H9 (cell line): ENCODE results near the gene DMPK. TPM values are rescaled to one million over a fixed set of nuclear protein-coding genes. Genes with fewer than 3 reads are reported as not detected.

Experiments used
- DNase-seq: peaks from one replicate; pipeline ENCODE4 v3.0.0-alpha.2; 2017
- H2AFZ ChIP-seq: one replicate; pipeline ENCODE4 v1.6.1; 2013; ENCODE audit warnings: mild to moderate bottlenecking, low read length, control low read depth, moderate library complexity
- H2AK5ac ChIP-seq: 2 replicates; pipeline ENCODE4 v1.6.1; 2013; ENCODE audit warnings: low read length, control low read depth, mixed read lengths; ENCODE audit not compliant: insufficient read length
- H2BK120ac ChIP-seq: one replicate; pipeline ENCODE4 v1.6.1; 2013; ENCODE audit warnings: low read depth, mild to moderate bottlenecking, low read length, control low read depth, inconsistent platforms; ENCODE audit not compliant: poor library complexity, severe bottlenecking
- H2BK12ac ChIP-seq: 2 replicates; pipeline ENCODE4 v1.6.1; 2013; ENCODE audit warnings: low read length, control low read depth, mixed read lengths, low read depth; ENCODE audit not compliant: insufficient read length
- H2BK15ac ChIP-seq: 2 replicates; pipeline ENCODE4 v1.6.1; 2013; ENCODE audit warnings: low read depth, low read length, control low read depth
- H2BK20ac ChIP-seq: one replicate; pipeline ENCODE4 v1.6.1; 2013; ENCODE audit warnings: low read depth, mild to moderate bottlenecking, low read length, control low read depth, inconsistent platforms; ENCODE audit not compliant: poor library complexity, severe bottlenecking
- H2BK5ac ChIP-seq: 2 replicates; pipeline ENCODE4 v1.6.1; 2013; ENCODE audit warnings: low read length, control low read depth, mixed read lengths; ENCODE audit not compliant: insufficient read length
- H3K14ac ChIP-seq: 2 replicates; pipeline ENCODE4 v1.6.1; 2013; ENCODE audit warnings: low read length, control low read depth; ENCODE audit not compliant: insufficient read depth
- H3K18ac ChIP-seq: 2 replicates; pipeline ENCODE4 v1.6.1; 2013; ENCODE audit warnings: low read depth, mild to moderate bottlenecking, mixed read lengths, low read length, control low read depth; ENCODE audit not compliant: insufficient read length
- H3K23ac ChIP-seq: 2 replicates; pipeline ENCODE4 v1.6.1; 2013; ENCODE audit warnings: low read length, control low read depth, mixed read lengths, low read depth; ENCODE audit not compliant: insufficient read length
- H3K23me2 ChIP-seq: 2 replicates; pipeline ENCODE4 v1.6.1; 2013; ENCODE audit warnings: low read depth, mild to moderate bottlenecking, mixed read lengths, low read length, control low read depth; ENCODE audit not compliant: insufficient read length, poor library complexity, severe bottlenecking
- H3K27ac ChIP-seq: 2 replicates; pipeline ENCODE4 v1.5.1; 2013; ENCODE audit warnings: low read length, control low read depth, mixed read lengths, low read depth; ENCODE audit not compliant: insufficient read length
- H3K27me3 ChIP-seq: 2 replicates; pipeline ENCODE4 v1.6.1; 2013; ENCODE audit warnings: low read length, control low read depth, inconsistent platforms; ENCODE audit not compliant: insufficient read depth
- H3K4ac ChIP-seq: 2 replicates; pipeline ENCODE4 v1.6.1; 2013; ENCODE audit warnings: low read depth, mild to moderate bottlenecking, control low read depth, inconsistent platforms, low read length, moderate library complexity
- H3K4me1 ChIP-seq: 2 replicates; pipeline ENCODE4 v1.6.1; 2013; ENCODE audit warnings: low read length, control low read depth, inconsistent platforms; ENCODE audit not compliant: insufficient read depth
- H3K4me2 ChIP-seq: 2 replicates; pipeline ENCODE4 v1.6.1; 2013; ENCODE audit warnings: low read length, control low read depth, mixed read lengths; ENCODE audit not compliant: insufficient read length, insufficient read depth
- H3K56ac ChIP-seq: 2 replicates; pipeline ENCODE4 v1.6.1; 2013; ENCODE audit warnings: low read depth, mild to moderate bottlenecking, mixed read lengths, low read length, control low read depth; ENCODE audit not compliant: insufficient read length
- H3K79me1 ChIP-seq: 2 replicates; pipeline ENCODE4 v1.6.1; 2013; ENCODE audit warnings: low read depth, mild to moderate bottlenecking, moderate library complexity, low read length, control low read depth, inconsistent platforms; ENCODE audit not compliant: insufficient read depth, poor library complexity, severe bottlenecking
- H3K79me2 ChIP-seq: 2 replicates; pipeline ENCODE4 v1.6.1; 2013; ENCODE audit warnings: low read length, control low read depth, inconsistent platforms; ENCODE audit not compliant: insufficient read depth
- H3K9ac ChIP-seq: 2 replicates; pipeline ENCODE4 v1.6.1; 2013; ENCODE audit warnings: low read length, control low read depth, mixed read lengths; ENCODE audit not compliant: insufficient read length; ENCODE audit errors: extremely low read depth
- H3K9me3 ChIP-seq: one replicate; pipeline ENCODE4 v1.6.1; 2013; ENCODE audit warnings: low read depth, low read length, inconsistent platforms; ENCODE audit not compliant: control insufficient read depth
- H3T11ph ChIP-seq: one replicate; pipeline ENCODE4 v1.6.1; 2013; ENCODE audit warnings: mild to moderate bottlenecking, low read length, control low read depth, inconsistent platforms
- H4K20me1 ChIP-seq: one replicate; pipeline ENCODE4 v1.6.1; 2013; ENCODE audit not compliant: control insufficient read depth, insufficient read length, insufficient read depth
- H4K5ac ChIP-seq: 2 replicates; pipeline ENCODE4 v1.6.1; 2013; ENCODE audit warnings: low read depth, mild to moderate bottlenecking, mixed read lengths, low read length, control low read depth; ENCODE audit not compliant: insufficient read length
- H4K8ac ChIP-seq: replicated peaks from 2 replicates; pipeline ENCODE4 v1.6.1; 2013; ENCODE audit warnings: low read length, control low read depth, mixed read lengths, low read depth; ENCODE audit not compliant: insufficient read length
- H4K91ac ChIP-seq: 2 replicates; pipeline ENCODE4 v1.6.1; 2013; ENCODE audit warnings: low read depth, mild to moderate bottlenecking, moderate library complexity, mixed read lengths, low read length, control low read depth; ENCODE audit not compliant: insufficient read length
- H3K27ac Mint-ChIP-seq, 3 experiments: 2 replicates in 2 of 3; 3 replicates in 1 of 3; pipeline ENCODE4 v1.8.0; 2020 to 2021; ENCODE audit warnings: mixed read lengths in 3 of 3, mild to moderate bottlenecking in 1 of 3, moderate library complexity in 1 of 3
- H3K27me3 Mint-ChIP-seq: 2 replicates; pipeline ENCODE4 v1.8.0; 2021; ENCODE audit warnings: low read depth, mild to moderate bottlenecking, moderate library complexity, mixed read lengths
- H3K36me3 Mint-ChIP-seq, 3 experiments: 2 replicates in 2 of 3; 3 replicates in 1 of 3; pipeline ENCODE4 v1.8.0; 2020 to 2021; ENCODE audit warnings: low read depth in 3 of 3, mixed read lengths in 3 of 3; ENCODE audit not compliant: insufficient read depth in 1 of 3
- H3K4me1 Mint-ChIP-seq, 2 experiments: 2 replicates each; pipeline ENCODE4 v1.8.0; 2020; ENCODE audit warnings: mixed read lengths in 2 of 2
- H3K4me3 Mint-ChIP-seq, 2 experiments: 2 replicates in 1 of 2; 3 replicates in 1 of 2; pipeline ENCODE4 v1.8.0; 2020 to 2021; ENCODE audit warnings: mild to moderate bottlenecking in 2 of 2, mixed read lengths in 2 of 2, moderate library complexity in 1 of 2
- H3K9me3 Mint-ChIP-seq, 2 experiments: 2 replicates in 1 of 2; 3 replicates in 1 of 2; pipeline ENCODE4 v1.8.0; 2020; ENCODE audit warnings: mild to moderate bottlenecking in 2 of 2, mixed read lengths in 2 of 2, moderate library complexity in 1 of 2
- CTCF ChIP-seq: fragments of 200-600 bp; sonication (generic); conservative IDR thresholded peaks from 3 replicates; pipeline ENCODE4 v1.8.0; 2021; ENCODE audit warnings: antibody characterized with exemption, mild to moderate bottlenecking
- WGBS: extraction: QIAGEN DNeasy Blood & Tissue Kit; methylation state at CpG from one replicate; pipeline ENCODE4 v1.1.7; 2013; ENCODE audit warnings: missing lambda C conversion rate, low lambda C conversion rate, mixed read lengths; ENCODE audit not compliant: insufficient read length; ENCODE audit errors: extremely low coverage; 5-methylcytosine and 5-hydroxymethylcytosine counted together
- total RNA-seq: library from RNA; stranded (reverse); gene quantifications from 2 replicates; pipeline ENCODE4 v1.2.1, GENCODE V29; 2021

DMPK gene
- total RNA-seq, 1 experiment from 2014 or later: 67.4 TPM

GRCh38 chr19:45784096-45784495, 1.8 kb upstream of the DMPK start:
- no peak overlapping the region for H3K9ac ChIP-seq
- H3K9me3 ChIP-seq: no peaks in the 10 kb centered on the region
- no CpG with 5 or more reads among the region's 4 CpGs for WGBS
- no peak for TF ChIP-seq CTCF
- no peak overlapping the region for H2BK120ac ChIP-seq
- no peak overlapping the region for H2BK12ac ChIP-seq
- H4K91ac ChIP-seq: no peak overlapping the region
- no peak overlapping the region for H2BK5ac ChIP-seq
- no peak overlapping the region for H2BK15ac ChIP-seq
- Mint-ChIP-seq H3K27me3 (peaks cover 19% of the 10 kb centered on the region), H3K4me3 (no peak overlapping the region; a peak in 1 of 5 replicates), H3K9me3 (no peaks in the 10 kb centered on the region), H3K4me1 (peaks cover 19 to 35% of the 10 kb centered on the region in 2 experiments), H3K27ac (no peak overlapping the region), H3K36me3 (peaks cover 18 to 44% (median 37%) of the 10 kb centered on the region in 3 experiments)
- no peak overlapping the region for H3K56ac ChIP-seq
- H4K5ac ChIP-seq: no peak overlapping the region
- H2AK5ac ChIP-seq: no peak overlapping the region
- no peak overlapping the region for H3K4me2 ChIP-seq
- no peak overlapping the region for H2AFZ ChIP-seq
- no peak overlapping the region for H3K18ac ChIP-seq
- peaks cover 6% of the 10 kb centered on the region for H3K23me2 ChIP-seq
- no peak overlapping the region for H4K8ac ChIP-seq
- H3K27me3 ChIP-seq: no peaks in the 10 kb centered on the region; the same call in 1 of the 2 replicates
- no peak overlapping the region for H3K23ac ChIP-seq
- peaks cover 3% of the 10 kb centered on the region; the same call in 1 of the 2 replicates for H3K4me1 ChIP-seq
- peak; percentile 23 for DNase-seq
- no peaks in the 10 kb centered on the region for H3K79me1 ChIP-seq
- no peak overlapping the region for H3K4ac ChIP-seq
- H3K27ac ChIP-seq: no peak overlapping the region
- H3K14ac ChIP-seq: no peak overlapping the region
- no peaks in the 10 kb centered on the region for H3K79me2 ChIP-seq
- no peaks in the 10 kb centered on the region for H4K20me1 ChIP-seq
- H3T11ph ChIP-seq: no peak overlapping the region
- no peak overlapping the region for H2BK20ac ChIP-seq
